ENCODE results near the gene HEATR1. TPM values are rescaled to one million over a fixed set of nuclear protein-coding genes. Genes with fewer than 3 reads are reported as not detected.
"Not testable (repeated sequence)": the region's sequence is repeated elsewhere in the genome, so short reads cannot be mapped to it uniquely, and the experiment has no call there.

HEATR1 gene
- total RNA-seq, 6 experiments from 2014 or later = 34.5 to 43.6 (median 39.2) TPM

- no peak for DNase-seq
- peaks cover 16% of the 10 kb centered on the region for H3K4me1 Mint-ChIP-seq (ENCODE audit: low read depth)
- no peaks in the 10 kb centered on the region; the same call in none of the 2 replicates for H3K27me3 Mint-ChIP-seq (ENCODE audit: insufficient read depth)
- peak overlapping the region; percentile 91 for H3K27ac Mint-ChIP-seq
- peaks cover 10% of the 10 kb centered on the region for H3K36me3 Mint-ChIP-seq (ENCODE audit: low read depth)
- TF ChIP-seq, protein P1, sequence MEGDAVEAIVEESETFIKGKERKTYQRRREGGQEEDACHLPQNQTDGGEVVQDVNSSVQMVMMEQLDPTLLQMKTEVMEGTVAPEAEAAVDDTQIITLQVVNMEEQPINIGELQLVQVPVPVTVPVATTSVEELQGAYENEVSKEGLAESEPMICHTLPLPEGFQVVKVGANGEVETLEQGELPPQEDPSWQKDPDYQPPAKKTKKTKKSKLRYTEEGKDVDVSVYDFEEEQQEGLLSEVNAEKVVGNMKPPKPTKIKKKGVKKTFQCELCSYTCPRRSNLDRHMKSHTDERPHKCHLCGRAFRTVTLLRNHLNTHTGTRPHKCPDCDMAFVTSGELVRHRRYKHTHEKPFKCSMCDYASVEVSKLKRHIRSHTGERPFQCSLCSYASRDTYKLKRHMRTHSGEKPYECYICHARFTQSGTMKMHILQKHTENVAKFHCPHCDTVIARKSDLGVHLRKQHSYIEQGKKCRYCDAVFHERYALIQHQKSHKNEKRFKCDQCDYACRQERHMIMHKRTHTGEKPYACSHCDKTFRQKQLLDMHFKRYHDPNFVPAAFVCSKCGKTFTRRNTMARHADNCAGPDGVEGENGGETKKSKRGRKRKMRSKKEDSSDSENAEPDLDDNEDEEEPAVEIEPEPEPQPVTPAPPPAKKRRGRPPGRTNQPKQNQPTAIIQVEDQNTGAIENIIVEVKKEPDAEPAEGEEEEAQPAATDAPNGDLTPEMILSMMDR (IDR thresholded peaks at IDR 0.05) = no peak
- H3K9me3 Mint-ChIP-seq = no peaks in the 10 kb centered on the region
- peak overlapping the region; percentile 99 for H3K4me3 Mint-ChIP-seq
These were observed 840 bp upstream of the HEATR1 start for GRCh38 chr1:236604905-236605806.

- H3K4me1 Mint-ChIP-seq (ENCODE audit: low read depth) = peaks cover 16% of the 10 kb centered on the region
These were observed 2.1 kb downstream of the HEATR1 start for GRCh38 chr1:236602171-236602570.

DNA sequence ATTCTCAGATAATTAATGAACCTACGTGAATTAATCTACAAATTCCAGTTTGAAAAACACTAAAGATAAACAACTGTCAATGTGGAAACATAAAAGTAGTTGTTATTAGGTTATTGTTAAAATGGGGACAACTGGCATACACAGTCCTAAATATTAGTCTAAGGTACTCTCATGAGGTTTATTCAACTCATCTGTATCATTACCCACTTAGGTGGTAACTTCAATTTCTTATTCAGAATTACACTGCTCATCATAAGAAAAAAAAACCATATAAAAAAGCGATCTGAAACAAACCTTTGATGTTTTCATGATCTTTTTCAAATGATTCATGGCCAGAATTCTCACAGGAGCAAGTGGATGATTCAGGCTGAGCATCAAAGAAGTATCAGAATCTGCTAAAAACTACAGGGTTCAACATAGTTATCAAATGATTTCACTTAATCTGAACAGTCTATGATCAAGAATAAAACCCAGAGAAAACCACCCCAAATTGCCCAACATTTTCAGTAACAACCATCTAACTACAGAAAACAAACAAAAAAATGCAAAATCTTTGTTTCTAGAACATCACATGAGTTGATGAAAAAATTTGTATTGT is 13.7 kb downstream of the HEATR1 start:
- H3K36me3 Mint-ChIP-seq (ENCODE audit: low read depth) = peaks cover 42% of the 10 kb centered on the region
- H3K4me1 Mint-ChIP-seq (ENCODE audit: low read depth) = no peaks in the 10 kb centered on the region
- H3K27me3 Mint-ChIP-seq (ENCODE audit: insufficient read depth) = no peaks in the 10 kb centered on the region
- no peak overlapping the region for H3K27ac Mint-ChIP-seq
- TF ChIP-seq, protein P1 (IDR thresholded peaks at IDR 0.05) = no peak
- no peak overlapping the region for H3K4me3 Mint-ChIP-seq
- H3K9me3 Mint-ChIP-seq = no peaks in the 10 kb centered on the region
- DNase-seq = no peak

More at GRCh38 chr1:236602171-236602570, 2.1 kb downstream of the HEATR1 start:
- Mint-ChIP-seq H3K9me3 (no peaks in the 10 kb centered on the region), H3K4me3 (0 out of 2 replicates have a peak overlapping the region, but pooled peaks have one; percentile 99), H3K36me3 (ENCODE audit: low read depth) (peaks cover 10% of the 10 kb centered on the region), H3K27ac (no peak overlapping the region), H3K27me3 (ENCODE audit: insufficient read depth) (no peaks in the 10 kb centered on the region; the same call in none of the 2 replicates)
- DNase-seq = no peak
- TF ChIP-seq, protein P1 (IDR thresholded peaks at IDR 0.05) = no peak

GRCh38 chr1:236589531-236589930 is 14.8 kb downstream of the HEATR1 start:
- TF ChIP-seq, protein P1 (IDR thresholded peaks at IDR 0.05) = no peak
- Mint-ChIP-seq H3K4me3 (no peak overlapping the region), H3K4me1 (ENCODE audit: low read depth) (no peaks in the 10 kb centered on the region), H3K27ac (no peak overlapping the region), H3K36me3 (ENCODE audit: low read depth) (peaks cover 43% of the 10 kb centered on the region), H3K9me3 (no peaks in the 10 kb centered on the region), H3K27me3 (ENCODE audit: insufficient read depth) (no peaks in the 10 kb centered on the region)
- no peak for DNase-seq

DNA sequence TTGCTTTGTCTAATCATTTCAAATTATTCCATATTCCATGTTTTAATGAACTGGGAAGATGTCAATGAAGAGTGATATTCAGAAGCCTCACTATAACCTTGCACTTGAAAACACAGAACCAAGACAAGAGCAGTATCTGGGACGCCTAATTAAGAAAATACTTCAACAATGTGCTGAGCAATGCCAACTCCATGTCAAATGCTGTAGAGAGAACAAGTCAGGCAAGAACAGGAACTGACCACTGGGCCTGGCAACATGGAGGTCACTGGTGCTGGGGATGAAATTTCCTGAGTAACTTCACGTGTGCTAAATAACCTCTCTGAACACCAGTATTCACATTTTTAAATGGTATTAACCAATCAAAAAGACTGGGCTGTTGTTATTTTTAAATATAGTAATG is 22.8 kb downstream of the HEATR1 start:
- Mint-ChIP-seq H3K4me3 (no peak overlapping the region), H3K4me1 (ENCODE audit: low read depth) (peaks cover 4% of the 10 kb centered on the region), H3K36me3 (ENCODE audit: low read depth) (peaks cover 48% of the 10 kb centered on the region), H3K27me3 (ENCODE audit: insufficient read depth) (no peaks in the 10 kb centered on the region), H3K9me3 (no peaks in the 10 kb centered on the region), H3K27ac (no peak overlapping the region)
- no peak for DNase-seq
- TF ChIP-seq, protein P1 (IDR thresholded peaks at IDR 0.05) = no peak

- H3K27ac Mint-ChIP-seq; H3K27me3 Mint-ChIP-seq (ENCODE audit: insufficient read depth); H3K9me3 Mint-ChIP-seq; DNase-seq; H3K4me3 Mint-ChIP-seq: not testable (repeated sequence)
- H3K4me1 Mint-ChIP-seq (ENCODE audit: low read depth) = peaks cover 16% of the 10 kb centered on the region
- peaks cover 44% of the 10 kb centered on the region for H3K36me3 Mint-ChIP-seq (ENCODE audit: low read depth)
These were observed 23.9 kb downstream of the HEATR1 start for GRCh38 chr1:236580404-236580803.
